GM15510 (cell line): ENCODE results near the gene SAMD1.

Experiments used
- POLR2A ChIP-seq: IDR thresholded peaks from 3 replicates; pipeline ENCODE4 v1.6.1; 2011; ENCODE audit warnings: borderline replicate concordance; ENCODE audit not compliant: insufficient read length; ENCODE audit errors: extremely low read depth

SAMD1 gene

DNA sequence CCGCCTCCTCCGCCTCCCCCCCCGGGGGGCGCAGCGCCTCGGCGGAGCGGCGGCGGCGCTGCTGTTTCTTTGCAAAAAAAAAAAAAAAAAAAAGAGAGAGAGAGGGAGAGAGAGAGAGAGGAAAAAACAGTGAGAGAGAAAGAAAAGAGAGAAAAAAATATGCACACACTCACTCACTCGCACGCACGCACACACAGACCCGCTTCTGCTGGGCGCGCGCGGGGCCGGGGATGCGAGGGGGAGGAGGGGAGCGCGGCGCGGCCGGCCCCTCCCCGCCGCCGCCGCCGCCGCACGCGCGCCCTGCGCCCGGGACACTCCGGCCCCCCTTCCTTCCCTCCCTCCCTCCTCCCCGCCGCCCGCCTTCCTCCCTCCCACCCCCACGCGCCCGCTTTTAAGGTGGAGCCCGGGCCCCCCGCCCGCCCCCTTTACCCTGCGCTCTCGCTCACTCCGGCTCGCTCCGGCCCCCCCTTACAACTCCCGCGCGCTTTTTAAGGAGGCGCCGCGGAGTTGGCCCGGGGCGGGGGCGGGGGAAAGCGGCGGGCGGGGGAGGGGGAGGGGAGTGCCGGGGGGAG is at the start of gene SAMD1:
Gene SAMD1, minus strand, starts transcription at position 243 of the 572 bp plus-strand sequence.
- TF ChIP-seq POLR2A, result no peak

DNA sequence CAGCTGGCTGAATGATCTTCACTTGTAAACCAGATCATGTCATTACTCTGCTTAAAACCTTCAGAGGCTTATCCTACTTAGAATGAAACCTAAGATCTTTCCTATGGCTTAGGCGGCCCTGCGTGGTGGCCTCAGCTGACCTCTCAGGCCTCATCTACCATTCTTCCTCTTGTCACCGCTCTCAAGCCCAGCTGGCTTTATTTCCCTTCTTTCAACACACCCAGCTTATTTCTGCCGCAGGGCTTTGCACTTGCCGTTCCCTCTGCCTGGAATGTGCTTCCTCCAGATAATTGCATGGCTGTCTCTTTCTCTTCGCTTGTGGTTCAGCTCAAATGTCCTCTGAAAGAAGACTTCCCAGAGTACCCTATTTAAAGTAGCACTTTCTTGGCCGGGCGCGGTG is 49.4 kb upstream of the SAMD1 start:
- no peak for TF ChIP-seq POLR2A

DNA sequence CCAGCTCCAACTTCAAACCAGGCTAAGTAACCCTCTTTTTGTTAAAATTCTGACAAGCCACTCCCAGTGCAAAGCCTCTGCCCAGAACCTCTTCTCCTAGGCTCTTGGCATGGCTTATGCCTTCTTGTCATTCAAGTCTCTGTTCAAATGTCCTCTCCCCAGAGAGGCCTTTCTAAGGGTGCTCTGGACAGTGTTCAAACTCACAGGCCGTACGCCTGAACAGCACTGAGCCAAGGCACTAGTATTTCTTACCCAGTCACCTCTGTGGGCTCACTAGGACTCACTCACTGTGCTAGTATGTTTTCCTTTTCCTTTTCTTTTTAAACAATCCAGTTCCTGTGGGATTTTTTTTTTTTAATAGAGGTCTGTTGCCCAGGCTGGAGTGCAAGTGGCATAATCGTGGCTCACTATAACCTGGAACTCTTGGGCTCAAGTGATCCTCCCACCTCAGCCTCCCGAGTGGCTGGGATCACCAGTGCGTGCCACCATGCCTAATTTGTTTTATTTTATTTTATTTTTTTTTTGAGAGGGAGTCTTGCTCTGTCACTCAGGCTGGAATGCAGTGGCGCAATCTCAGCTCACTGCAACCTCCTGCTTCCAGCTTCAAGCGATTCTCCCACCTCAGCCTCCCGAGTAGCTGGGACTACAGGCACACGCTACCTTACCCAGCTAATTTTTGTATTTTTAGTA is 48.2 kb upstream of the SAMD1 start:
- TF ChIP-seq POLR2A, result no peak

- TF ChIP-seq POLR2A, result peak; percentile 95
Observed at GRCh38 chr19:14136509-14137281, 46.1 kb upstream of the SAMD1 start, which contains the start of gene ASF1B. Gene ASF1B (minus strand): TSS chr19:14136589. CDS start chr19:14136456, 133 bp downstream.

DNA sequence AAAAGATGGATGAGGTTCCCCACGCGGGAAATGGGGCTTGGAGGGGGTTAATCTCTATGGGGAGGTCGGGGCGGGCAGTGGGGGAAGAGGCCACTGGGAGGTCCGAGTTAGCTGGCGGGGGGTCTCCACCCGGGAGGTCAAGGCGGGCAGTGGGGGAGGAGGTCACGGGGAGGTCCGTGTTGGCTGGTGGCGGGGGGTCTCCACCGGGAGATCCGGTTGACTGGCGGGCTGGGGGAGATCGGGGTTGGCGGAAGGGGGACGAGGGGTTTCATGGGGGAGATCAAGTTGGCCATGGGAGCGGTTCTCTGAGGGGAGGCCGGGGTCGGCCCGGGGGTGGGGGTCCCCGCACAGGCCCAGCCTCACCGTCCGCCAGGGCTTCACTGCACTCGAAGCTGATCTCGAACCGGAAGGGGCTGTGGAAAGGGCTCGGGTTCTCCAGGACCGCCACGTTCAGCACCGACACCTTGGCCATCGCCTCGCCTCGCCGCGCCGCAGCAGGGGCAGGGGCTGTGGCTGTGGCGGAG is 45.5 kb upstream of the SAMD1 start:
- no peak for TF ChIP-seq POLR2A

DNA sequence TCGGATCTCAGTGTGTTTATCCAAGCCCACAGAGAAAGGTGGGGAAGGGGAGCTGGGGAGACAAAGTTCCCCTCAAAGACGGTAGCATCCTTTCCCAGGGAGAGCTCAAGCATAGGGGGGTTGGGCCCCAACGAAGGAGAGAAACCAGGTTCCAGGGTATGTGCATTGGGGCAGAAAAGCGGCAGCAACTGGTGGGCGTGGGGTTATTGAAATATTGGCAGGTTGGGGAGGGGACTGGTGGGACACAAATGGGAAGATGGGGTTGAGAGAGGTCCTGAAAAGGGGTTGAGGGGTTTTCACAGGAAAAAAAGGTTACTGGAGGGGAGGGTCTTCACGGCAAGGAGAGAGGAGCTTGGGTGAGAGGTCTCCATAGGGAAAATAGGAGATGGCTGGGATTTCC is 44.8 kb upstream of the SAMD1 start:
- TF ChIP-seq POLR2A, result no peak

GRCh38 chr19:14127929-14128509 is 37.5 kb upstream of the SAMD1 start:
- no peak for TF ChIP-seq POLR2A

GRCh38 chr19:14127176-14127575 is 36.6 kb upstream of the SAMD1 start:
- no peak for TF ChIP-seq POLR2A

DNA sequence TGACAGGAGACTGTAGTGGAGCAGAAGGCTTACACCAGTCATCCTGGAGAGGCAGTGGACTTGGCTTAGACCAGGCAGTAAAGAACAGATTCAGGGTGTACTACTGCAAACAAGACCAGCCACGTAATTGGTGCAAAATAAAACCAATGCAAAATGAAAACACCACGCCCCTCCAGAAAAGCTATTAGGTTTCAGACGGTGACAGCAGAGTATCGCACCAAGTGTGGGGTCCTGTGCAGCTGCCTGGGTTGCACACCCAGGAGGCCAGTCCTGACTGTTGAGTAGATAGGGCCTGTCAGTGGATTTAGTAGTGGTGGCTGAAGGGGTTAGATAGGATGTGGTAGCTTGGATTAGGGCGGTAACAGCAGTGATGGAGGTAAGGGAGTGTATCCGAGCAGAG is 32.4 kb upstream of the SAMD1 start:
- TF ChIP-seq POLR2A, result no peak

DNA sequence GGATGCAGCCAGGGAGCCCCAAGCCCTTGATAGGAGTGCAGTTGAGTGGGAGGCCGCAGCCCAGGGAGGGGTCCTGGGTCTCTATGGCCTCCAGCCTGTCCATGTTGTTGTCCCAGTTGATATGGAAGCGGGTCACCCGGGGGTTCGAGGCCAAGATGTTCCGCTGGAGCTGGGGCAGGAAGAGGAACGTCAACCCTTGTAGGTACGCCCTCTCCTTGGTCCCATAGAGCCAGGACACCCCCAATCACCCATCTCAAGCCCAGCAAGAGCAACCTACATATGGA is 29.9 kb upstream of the SAMD1 start:
- no peak for TF ChIP-seq POLR2A

DNA sequence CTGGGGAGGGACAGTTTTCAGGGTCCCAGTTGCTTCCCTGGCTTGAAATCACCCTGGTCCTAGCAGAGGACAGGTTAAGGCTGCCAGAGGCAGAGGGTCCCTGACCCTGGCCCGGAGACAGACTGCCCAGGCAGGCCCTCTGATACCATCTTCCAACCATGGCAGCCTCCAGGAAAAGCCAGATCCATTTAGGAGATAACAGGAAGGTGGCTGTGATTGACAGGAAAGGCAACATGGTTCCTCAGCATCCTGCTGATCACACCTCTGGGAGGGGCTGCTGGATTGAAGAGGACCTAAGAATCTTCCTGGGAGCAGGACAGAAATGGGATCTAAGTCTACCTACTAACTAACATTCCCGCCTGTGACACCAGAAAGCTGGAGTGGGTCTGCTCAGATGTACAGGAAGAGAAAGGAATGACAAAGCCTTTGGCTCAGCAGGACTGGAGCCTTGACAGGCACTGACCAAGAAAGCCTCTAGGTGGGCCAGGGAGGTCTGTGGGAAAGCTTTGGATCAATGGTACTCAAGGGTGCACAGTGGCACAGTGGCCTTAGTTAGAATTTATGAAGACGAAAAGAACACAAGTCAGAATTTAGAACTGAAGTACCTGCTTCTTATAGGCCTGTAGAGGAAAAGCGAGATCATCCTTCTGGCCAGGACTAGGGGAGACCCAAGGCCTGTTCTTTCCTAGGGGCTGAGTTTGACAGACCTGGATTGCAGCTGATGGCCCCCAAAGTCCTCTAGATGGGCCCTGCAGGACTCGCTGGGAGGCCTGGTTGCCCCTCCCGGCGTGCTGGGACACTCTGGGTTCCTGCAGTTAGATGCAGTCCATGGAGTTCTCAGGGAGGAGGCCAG is 29.3 kb upstream of the SAMD1 start:
- TF ChIP-seq POLR2A, result no peak

- TF ChIP-seq POLR2A, result no peak
Observed at GRCh38 chr19:14119146-14119545, 28.6 kb upstream of the SAMD1 start.

DNA sequence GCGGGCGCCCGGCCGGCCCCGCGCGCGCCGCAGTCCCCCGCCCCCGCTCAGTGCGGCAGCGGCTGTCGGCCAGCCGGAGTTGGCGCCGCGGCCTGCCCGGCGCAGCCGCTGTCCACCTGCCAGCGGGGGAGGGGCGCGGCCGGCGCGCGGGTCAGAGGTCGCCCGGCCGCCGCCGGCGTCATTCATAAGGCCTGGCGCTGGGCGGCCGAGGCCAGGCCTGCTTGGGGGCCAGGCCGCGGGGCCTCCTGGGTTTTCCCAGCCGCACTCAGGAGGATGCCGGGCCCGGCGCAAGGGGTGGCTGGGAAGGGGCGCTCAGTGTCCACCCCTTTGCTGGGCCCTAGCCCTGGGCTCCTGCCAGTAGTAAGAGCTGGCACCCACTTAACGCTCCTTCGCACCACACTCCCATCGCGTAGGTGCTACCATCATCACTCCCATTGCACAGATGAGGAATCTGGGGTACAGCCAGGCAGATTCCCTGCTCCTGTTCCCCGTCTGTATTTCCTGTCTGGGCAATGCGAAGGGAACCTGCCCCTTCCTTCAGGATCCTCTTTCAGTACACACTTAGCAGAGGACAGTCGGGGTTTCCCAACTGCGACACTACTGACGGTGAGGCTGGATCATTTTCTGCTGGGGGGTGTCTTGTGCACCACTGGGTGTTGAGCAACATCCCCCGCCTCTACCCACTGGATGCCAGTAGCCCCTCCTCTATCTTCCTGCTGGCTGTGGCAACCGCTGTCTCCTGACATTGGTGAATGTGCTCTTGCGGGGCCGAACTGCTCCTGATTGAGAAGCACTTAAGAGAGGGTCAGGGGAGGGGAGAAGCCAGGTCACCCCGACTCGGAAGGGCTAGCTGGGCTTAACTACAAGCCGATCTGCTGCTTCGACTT is 27.9 kb upstream of the SAMD1 start:
- no peak for TF ChIP-seq POLR2A
